Body of pancreas (tissue), 4 donors: Measurements from ENCODE around the gene SVBP.
"Not testable (repeated sequence)": the region's sequence is repeated elsewhere in the genome, so short reads cannot be mapped to it uniquely, and the experiment has no call there.

ENCODE experiments used
- POLR2A ChIP-seq, 3 donors: fragments of 450-650 bp; IDR thresholded peaks; one replicate each; pipeline ENCODE4 v1.6.1; 2016; ENCODE audit warnings: antibody characterized with exemption in 3 of 3, mild to moderate bottlenecking in 2 of 3
- TF ChIP-seq, protein P1 (sequence below), 7 experiments: fragments of 450-650 bp in 4 of 7; fragments of 200-600 bp in 3 of 7; sonication (generic) in 3 of 7; IDR thresholded peaks; one replicate each; pipeline ENCODE4 v1.5.1; 2016 to 2019; ENCODE audit warnings: antibody characterized with exemption in 7 of 7

GRCh38 chr1:42814815-42815214 lies 2.4 kb downstream of the SVBP start:
- TF ChIP-seq, protein P1, sequence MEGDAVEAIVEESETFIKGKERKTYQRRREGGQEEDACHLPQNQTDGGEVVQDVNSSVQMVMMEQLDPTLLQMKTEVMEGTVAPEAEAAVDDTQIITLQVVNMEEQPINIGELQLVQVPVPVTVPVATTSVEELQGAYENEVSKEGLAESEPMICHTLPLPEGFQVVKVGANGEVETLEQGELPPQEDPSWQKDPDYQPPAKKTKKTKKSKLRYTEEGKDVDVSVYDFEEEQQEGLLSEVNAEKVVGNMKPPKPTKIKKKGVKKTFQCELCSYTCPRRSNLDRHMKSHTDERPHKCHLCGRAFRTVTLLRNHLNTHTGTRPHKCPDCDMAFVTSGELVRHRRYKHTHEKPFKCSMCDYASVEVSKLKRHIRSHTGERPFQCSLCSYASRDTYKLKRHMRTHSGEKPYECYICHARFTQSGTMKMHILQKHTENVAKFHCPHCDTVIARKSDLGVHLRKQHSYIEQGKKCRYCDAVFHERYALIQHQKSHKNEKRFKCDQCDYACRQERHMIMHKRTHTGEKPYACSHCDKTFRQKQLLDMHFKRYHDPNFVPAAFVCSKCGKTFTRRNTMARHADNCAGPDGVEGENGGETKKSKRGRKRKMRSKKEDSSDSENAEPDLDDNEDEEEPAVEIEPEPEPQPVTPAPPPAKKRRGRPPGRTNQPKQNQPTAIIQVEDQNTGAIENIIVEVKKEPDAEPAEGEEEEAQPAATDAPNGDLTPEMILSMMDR (IDR thresholded peaks at IDR 0.05) = not testable (repeated sequence)
- not testable (repeated sequence) for TF ChIP-seq POLR2A (IDR thresholded peaks at IDR 0.05)
